Suppressor macrophage treated with lipopolysaccharide for 1 hour (primary cell): ENCODE results near the gene ENTPD8.

Experiments
- DNase-seq, 3 donors: peaks; one replicate each; pipeline ENCODE4 v3.0.0-alpha.2; 2020 to 2022

Gene ENTPD8

DNA sequence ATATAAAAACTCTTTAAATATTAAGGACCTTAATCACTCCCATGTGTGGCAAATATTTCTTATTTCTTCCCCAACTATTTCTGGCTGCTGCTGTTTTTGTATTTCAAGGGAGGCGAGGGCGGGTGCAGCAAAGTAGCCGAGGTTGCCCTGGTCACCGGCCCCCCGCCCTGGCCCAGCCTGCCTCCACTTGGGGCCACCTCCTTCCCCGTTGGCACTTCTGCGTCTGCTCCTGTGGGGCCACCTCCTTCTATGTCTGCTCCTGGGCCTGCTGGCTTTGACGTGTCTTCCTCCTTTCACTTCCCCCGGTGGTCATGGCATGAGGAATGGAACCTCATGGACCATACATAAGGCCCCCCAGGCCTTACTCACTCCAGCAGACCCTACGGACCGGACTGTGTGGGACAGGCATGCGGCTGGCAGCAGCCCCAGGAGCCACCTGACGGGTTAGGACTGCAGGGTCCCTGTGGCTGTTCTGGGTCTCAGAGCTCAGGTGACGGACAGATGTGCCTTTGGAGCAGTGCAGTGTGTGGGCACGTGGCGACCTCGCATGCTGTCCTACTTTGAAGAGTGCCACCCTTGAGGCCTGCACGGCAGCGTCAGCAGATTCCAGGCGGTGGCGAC is 5.8 kb upstream of the ENTPD8 start:
- DNase-seq = peak; percentile 54 to 64 (median 59)

- no peak for DNase-seq
Measured at GRCh38 chr9:137445930-137446431, 4.8 kb upstream of the ENTPD8 start.

GRCh38 chr9:137445275-137445807 is 4.2 kb upstream of the ENTPD8 start:
- DNase-seq = peak; percentile 89 to 95 (median 92)

DNA sequence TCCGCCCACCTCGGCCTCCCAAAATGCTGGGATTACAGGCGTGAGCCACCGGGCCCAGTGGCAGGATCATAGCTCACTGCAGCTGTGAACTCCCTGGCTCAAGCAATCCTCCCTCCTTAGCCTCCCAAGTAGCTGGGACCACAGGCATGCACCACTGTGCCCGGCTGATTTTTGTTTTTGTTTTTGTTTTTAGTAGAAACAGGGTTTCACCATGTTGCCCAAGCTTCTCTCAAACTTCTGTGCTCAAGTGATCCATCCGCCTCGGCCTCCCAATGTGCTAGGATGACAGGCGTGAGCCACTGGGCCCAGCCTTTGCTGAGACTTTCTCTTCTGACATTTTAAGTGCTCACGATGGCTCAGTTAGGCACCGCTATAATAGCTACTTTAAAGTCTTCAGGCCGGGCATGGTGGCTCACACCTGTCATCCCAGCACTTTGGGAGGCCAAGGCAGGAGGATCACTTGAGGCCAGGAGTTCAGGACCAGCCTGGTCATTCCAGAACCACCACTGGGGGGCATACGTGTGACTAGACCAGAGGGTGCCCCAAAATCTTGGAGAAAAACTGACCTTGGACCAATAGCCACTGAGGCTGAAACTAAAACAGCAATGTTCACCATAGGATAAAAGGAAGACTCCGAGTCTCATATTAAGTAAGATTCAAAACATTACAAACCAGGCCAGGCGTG is 3.1 kb upstream of the ENTPD8 start:
- no peak for DNase-seq

- no peak for DNase-seq
Measured at GRCh38 chr9:137441935-137442321, 771 bp upstream of the ENTPD8 start.

GRCh38 chr9:137439158-137439714 is 1.9 kb downstream of the ENTPD8 start:
- no peak for DNase-seq

- DNase-seq = no peak
Measured at GRCh38 chr9:137438591-137439157, 2.5 kb downstream of the ENTPD8 start.

DNA sequence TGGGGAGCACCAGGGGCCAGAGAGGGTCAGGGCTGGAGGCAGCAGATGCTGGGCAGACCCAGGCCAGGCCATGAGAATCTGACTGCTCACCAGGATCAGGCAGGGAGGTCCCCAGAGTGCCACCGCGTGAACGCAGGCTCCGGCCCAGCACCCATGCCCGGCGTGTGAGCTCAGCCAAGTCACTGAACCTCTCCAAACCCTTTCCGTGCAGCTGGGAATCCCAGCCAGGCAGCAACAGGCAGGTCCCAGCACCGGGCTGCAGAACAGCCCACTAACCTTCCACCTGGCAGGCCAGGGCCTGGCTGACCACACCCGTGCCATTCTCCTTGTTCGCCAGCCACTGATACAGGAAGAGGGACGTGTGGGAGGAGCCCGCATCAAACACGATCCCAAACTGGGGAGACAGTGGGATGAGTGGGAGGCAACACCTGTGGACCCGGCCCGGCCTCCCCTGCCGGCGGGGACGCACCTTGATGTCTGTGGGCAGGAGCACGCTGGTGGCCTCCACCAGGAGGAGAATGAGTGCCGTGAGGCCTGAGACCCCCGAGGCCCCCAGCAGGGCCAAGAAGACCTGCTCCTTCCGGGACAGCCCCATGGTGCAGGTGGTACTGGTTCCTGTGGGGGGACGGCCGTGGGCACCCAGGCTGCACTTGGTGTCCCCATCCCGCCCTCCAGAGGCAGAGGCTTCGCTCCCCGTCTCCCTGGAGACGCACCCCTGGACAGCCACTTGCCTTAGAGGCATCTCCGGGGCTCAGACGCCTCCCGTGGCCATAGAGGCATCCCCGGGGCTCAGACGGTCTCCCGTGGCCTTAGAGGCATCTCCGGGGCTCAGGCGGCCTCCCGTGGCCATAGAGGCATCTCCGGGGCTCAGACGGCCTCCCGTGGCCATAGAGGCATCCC is 3.2 kb downstream of the ENTPD8 start:
- no peak for DNase-seq

- no peak for DNase-seq
Measured at GRCh38 chr9:137436761-137437600, 4.2 kb downstream of the ENTPD8 start.

- DNase-seq = peak; percentile 72 to 86 (median 80)
Measured at GRCh38 chr9:137435980-137436760, 5.0 kb downstream of the ENTPD8 start.

DNA sequence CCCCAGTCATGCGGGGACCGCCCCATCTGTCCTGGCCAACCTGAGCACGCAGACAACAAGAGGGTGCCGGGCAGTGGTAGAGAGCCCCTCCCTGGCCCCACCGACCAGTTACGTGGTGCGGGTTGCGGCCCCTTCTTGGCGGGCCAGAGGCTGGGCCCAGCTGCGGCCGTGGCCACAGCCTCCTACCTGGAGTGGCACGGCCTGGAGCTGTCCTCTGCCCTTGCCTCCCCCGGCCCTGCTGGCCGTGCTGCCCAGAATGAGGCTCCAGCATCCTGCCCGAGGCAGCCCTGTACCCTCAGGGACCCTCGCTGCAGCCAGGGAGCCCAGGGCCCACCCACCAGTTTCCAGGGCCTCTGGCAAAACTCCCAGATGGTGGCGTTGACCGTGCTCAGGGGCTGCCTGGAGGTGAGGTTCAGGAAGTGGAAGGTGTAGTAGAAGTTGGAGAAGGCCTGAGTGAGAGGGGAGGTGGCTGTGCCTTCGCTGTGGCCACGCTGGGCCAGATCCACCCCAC is 5.7 kb downstream of the ENTPD8 start:
- DNase-seq = no peak

- DNase-seq = no peak
Measured at GRCh38 chr9:137434498-137435380, 6.4 kb downstream of the ENTPD8 start.

GRCh38 chr9:137433916-137434431 is 7.2 kb downstream of the ENTPD8 start:
- DNase-seq = no peak

GRCh38 chr9:137433349-137433915 is 7.7 kb downstream of the ENTPD8 start:
- no peak for DNase-seq

- no peak for DNase-seq
Measured at GRCh38 chr9:137432687-137433348, 8.3 kb downstream of the ENTPD8 start.

DNA sequence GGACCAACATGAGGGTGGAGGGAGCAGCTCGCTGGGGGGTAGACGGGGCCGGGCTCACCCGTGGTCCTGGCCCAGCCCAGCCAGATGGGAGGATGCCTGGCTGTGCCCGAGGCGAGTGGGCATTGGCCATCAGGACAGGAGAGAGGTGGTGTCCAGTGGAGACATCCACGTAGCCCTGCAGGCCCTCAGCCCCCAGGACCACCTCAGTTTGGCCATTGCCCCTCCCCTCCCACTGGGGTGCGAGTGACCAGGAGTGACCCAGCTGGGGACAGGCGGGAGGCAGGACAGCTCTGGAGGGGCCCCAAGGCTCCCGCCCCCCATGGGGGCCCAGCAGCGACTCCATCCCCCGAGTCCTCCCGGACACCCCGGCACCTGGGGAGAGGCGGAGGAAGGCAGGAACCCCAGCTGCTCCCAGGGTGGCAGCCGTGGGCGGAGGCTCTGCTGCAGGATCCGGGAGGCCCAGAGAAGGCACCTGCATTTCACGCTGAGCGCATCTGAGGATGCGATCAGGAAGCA is 9.7 kb downstream of the ENTPD8 start:
- no peak for DNase-seq

GRCh38 chr9:137430723-137431415 is 10.3 kb downstream of the ENTPD8 start:
- no peak for DNase-seq
